Measurements from ENCODE around the gene TNFRSF25. TPM values are rescaled to one million over a fixed set of nuclear protein-coding genes. Genes with fewer than 3 reads are reported as not detected.
"Not testable (repeated sequence)": the region's sequence is repeated elsewhere in the genome, so short reads cannot be mapped to it uniquely, and the experiment has no call there.

TNFRSF25 gene
- polyA plus RNA-seq, 1 donor from 2014 or later, result 52.2 TPM

DNA sequence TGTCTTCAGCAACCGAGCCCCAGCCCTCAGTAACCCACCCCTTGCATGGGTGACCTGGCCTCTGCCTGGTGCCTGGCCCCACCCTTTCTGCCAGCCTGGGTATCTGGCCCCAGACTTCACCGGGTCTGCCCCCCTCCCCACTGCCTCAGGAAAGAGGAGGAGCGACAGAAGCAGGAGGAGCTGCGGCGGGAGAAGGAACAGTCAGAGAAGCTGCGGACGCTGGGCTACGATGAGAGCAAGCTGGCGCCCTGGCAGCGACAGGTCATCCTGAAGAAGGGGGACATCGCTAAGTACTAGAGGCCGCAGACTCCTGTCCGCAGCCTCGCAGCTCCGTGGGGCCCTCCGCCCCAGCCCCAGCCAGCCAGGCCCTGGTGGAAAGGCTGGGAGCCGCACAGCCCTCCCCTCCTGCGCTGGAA lies 6.1 kb downstream of the TNFRSF25 start:
- Histone ChIP-seq H2AFZ (ENCODE audit: low read depth, low read length) (no peak overlapping the region), H3K4me3 (ENCODE audit: low read length) (no peak overlapping the region), H4K20me1 (ENCODE audit: insufficient read depth) (no peaks in the 10 kb centered on the region), H3K27me3 (ENCODE audit: insufficient read depth, low read depth, low read length) (no peaks in the 10 kb centered on the region), H3K36me3 (ENCODE audit: insufficient read depth, low read length) (no peaks in the 10 kb centered on the region), H3K27ac (ENCODE audit: low read length) (no peak overlapping the region), H3K9ac (ENCODE audit: low read length) (no peak overlapping the region), H3K9me3 (ENCODE audit: low read length) (no peaks in the 10 kb centered on the region), H3K4me2 (ENCODE audit: low read length) (no peak overlapping the region), H3K9me2 (ENCODE audit: insufficient read depth, low read length) (no peaks in the 10 kb centered on the region), H3K79me2 (replicated peaks; ENCODE audit: insufficient read depth, low read length) (no peaks in the 10 kb centered on the region), H3F3A (ENCODE audit: insufficient read depth, low read length, poor library complexity, severe bottlenecking) (no peaks in the 10 kb centered on the region)
- TF ChIP-seq, protein P1, sequence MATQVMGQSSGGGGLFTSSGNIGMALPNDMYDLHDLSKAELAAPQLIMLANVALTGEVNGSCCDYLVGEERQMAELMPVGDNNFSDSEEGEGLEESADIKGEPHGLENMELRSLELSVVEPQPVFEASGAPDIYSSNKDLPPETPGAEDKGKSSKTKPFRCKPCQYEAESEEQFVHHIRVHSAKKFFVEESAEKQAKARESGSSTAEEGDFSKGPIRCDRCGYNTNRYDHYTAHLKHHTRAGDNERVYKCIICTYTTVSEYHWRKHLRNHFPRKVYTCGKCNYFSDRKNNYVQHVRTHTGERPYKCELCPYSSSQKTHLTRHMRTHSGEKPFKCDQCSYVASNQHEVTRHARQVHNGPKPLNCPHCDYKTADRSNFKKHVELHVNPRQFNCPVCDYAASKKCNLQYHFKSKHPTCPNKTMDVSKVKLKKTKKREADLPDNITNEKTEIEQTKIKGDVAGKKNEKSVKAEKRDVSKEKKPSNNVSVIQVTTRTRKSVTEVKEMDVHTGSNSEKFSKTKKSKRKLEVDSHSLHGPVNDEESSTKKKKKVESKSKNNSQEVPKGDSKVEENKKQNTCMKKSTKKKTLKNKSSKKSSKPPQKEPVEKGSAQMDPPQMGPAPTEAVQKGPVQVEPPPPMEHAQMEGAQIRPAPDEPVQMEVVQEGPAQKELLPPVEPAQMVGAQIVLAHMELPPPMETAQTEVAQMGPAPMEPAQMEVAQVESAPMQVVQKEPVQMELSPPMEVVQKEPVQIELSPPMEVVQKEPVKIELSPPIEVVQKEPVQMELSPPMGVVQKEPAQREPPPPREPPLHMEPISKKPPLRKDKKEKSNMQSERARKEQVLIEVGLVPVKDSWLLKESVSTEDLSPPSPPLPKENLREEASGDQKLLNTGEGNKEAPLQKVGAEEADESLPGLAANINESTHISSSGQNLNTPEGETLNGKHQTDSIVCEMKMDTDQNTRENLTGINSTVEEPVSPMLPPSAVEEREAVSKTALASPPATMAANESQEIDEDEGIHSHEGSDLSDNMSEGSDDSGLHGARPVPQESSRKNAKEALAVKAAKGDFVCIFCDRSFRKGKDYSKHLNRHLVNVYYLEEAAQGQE (IDR thresholded peaks at IDR 0.05; ENCODE audit: borderline replicate concordance), result no peak
- TF ChIP-seq EP300 (conservative IDR thresholded peaks at IDR 0.05; ENCODE audit: poor library complexity, severe bottlenecking) (no peak), POLR2AphosphoS5 (IDR thresholded peaks at IDR 0.05) (no peak), TAF1 (IDR thresholded peaks at IDR 0.05; ENCODE audit: low read depth) (no peak)
- TF ChIP-seq, protein P2, sequence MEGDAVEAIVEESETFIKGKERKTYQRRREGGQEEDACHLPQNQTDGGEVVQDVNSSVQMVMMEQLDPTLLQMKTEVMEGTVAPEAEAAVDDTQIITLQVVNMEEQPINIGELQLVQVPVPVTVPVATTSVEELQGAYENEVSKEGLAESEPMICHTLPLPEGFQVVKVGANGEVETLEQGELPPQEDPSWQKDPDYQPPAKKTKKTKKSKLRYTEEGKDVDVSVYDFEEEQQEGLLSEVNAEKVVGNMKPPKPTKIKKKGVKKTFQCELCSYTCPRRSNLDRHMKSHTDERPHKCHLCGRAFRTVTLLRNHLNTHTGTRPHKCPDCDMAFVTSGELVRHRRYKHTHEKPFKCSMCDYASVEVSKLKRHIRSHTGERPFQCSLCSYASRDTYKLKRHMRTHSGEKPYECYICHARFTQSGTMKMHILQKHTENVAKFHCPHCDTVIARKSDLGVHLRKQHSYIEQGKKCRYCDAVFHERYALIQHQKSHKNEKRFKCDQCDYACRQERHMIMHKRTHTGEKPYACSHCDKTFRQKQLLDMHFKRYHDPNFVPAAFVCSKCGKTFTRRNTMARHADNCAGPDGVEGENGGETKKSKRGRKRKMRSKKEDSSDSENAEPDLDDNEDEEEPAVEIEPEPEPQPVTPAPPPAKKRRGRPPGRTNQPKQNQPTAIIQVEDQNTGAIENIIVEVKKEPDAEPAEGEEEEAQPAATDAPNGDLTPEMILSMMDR (IDR thresholded peaks at IDR 0.05; ENCODE audit: poor library complexity, severe bottlenecking), result no peak

GRCh38 chr1:6456800-6457466 lies 9.0 kb downstream of the TNFRSF25 start:
- H3F3A ChIP-seq (ENCODE audit: insufficient read depth, low read length, poor library complexity, severe bottlenecking), result no peaks in the 10 kb centered on the region
- no peaks in the 10 kb centered on the region for H4K20me1 ChIP-seq (ENCODE audit: insufficient read depth)
- H3K4me3 ChIP-seq (ENCODE audit: low read length), result no peak overlapping the region
- H3K27ac ChIP-seq (ENCODE audit: low read length), result no peak overlapping the region
- H3K27me3 ChIP-seq (ENCODE audit: insufficient read depth, low read depth, low read length), result no peaks in the 10 kb centered on the region
- no peaks in the 10 kb centered on the region for H3K36me3 ChIP-seq (ENCODE audit: insufficient read depth, low read length)
- TF ChIP-seq SMC3 (conservative IDR thresholded peaks at IDR 0.05; ENCODE audit: poor library complexity) (no peak), POLR2AphosphoS5 (IDR thresholded peaks at IDR 0.05) (no peak), TAF1 (IDR thresholded peaks at IDR 0.05; ENCODE audit: low read depth) (no peak), RAD21 (conservative IDR thresholded peaks at IDR 0.05) (no peak), EP300 (conservative IDR thresholded peaks at IDR 0.05; ENCODE audit: poor library complexity, severe bottlenecking) (no peak)
- TF ChIP-seq, protein P1 (IDR thresholded peaks at IDR 0.05; ENCODE audit: borderline replicate concordance), result no peak
- TF ChIP-seq, protein P2 (IDR thresholded peaks at IDR 0.05; ENCODE audit: poor library complexity, severe bottlenecking), result no peak
- no peaks in the 10 kb centered on the region for H3K9me3 ChIP-seq (ENCODE audit: low read length)
- no peak overlapping the region for H3K9ac ChIP-seq (ENCODE audit: low read length)
- H3K9me2 ChIP-seq (ENCODE audit: insufficient read depth, low read length), result no peaks in the 10 kb centered on the region
- H3K4me2 ChIP-seq (ENCODE audit: low read length), result no peak overlapping the region
- no peak overlapping the region for H2AFZ ChIP-seq (ENCODE audit: low read depth, low read length)
- no peaks in the 10 kb centered on the region for H3K79me2 ChIP-seq (replicated peaks; ENCODE audit: insufficient read depth, low read length)

GRCh38 chr1:6455752-6456520 lies 10.0 kb downstream of the TNFRSF25 start:
- not testable (repeated sequence) for H3K27me3 ChIP-seq (ENCODE audit: insufficient read depth, low read depth, low read length); H3K36me3 ChIP-seq (ENCODE audit: insufficient read depth, low read length)

More at GRCh38 chr1:6455752-6456520, 10.0 kb downstream of the TNFRSF25 start:
- not testable (repeated sequence) for H3F3A ChIP-seq (ENCODE audit: insufficient read depth, low read length, poor library complexity, severe bottlenecking); H3K79me2 ChIP-seq (replicated peaks; ENCODE audit: insufficient read depth, low read length); H3K9me2 ChIP-seq (ENCODE audit: insufficient read depth, low read length); H2AFZ ChIP-seq (ENCODE audit: low read depth, low read length); H3K27ac ChIP-seq (ENCODE audit: low read length); H3K4me3 ChIP-seq (ENCODE audit: low read length); H4K20me1 ChIP-seq (ENCODE audit: insufficient read depth); H3K9ac ChIP-seq (ENCODE audit: low read length); H3K9me3 ChIP-seq (ENCODE audit: low read length); H3K4me2 ChIP-seq (ENCODE audit: low read length)
